Kidney (tissue), 14 donors: Measurements from ENCODE around the gene MEIS2. TPM values are rescaled to one million over a fixed set of nuclear protein-coding genes. Genes with fewer than 3 reads are reported as not detected.

ENCODE experiments used
- DNase-seq, 5 donors: peaks; one replicate each; pipeline ENCODE4 v3.0.0-alpha.2; 2013 to 2020
- FAIRE-seq: peaks from 2 replicates; lab custom pipeline; 2012; peaks lifted over from hg19 to GRCh38; lab: Jason Lieb, UNC
- H3K27ac ChIP-seq, 2 donors: one replicate each; pipeline ENCODE4 v1.7.0; 2013; ENCODE audit warnings: low read depth in 2 of 2, low read length in 2 of 2, inconsistent platforms in 1 of 2
- H3K27me3 ChIP-seq: one replicate; pipeline ENCODE4 v1.7.1; 2013; ENCODE audit warnings: low read length, inconsistent platforms; ENCODE audit not compliant: control insufficient read depth, insufficient read depth
- H3K36me3 ChIP-seq, 3 donors: one replicate each; pipeline versions ENCODE4 v1.7.0 to v1.7.1; 2013; ENCODE audit warnings: low read length in 3 of 3, control low read depth in 1 of 3, inconsistent platforms in 1 of 3; ENCODE audit not compliant: insufficient read depth in 3 of 3, control insufficient read depth in 2 of 3
- H3K4me1 ChIP-seq, 3 donors: one replicate each; pipeline versions ENCODE4 v1.7.0 to v1.7.1; 2013; ENCODE audit warnings: low read length in 3 of 3, inconsistent platforms in 1 of 3, low read depth in 1 of 3; ENCODE audit not compliant: control insufficient read depth in 2 of 3, insufficient read depth in 2 of 3
- H3K4me3 ChIP-seq, 3 donors: one replicate each; pipeline versions ENCODE4 v1.7.0 to v1.8.1; 2013; ENCODE audit warnings: low read length in 3 of 3, control low read depth in 1 of 3, inconsistent platforms in 1 of 3
- H3K9ac ChIP-seq, 3 donors: one replicate each; pipeline versions ENCODE4 v1.7.0 to v1.7.1; 2013; ENCODE audit warnings: low read length in 3 of 3, control low read depth in 1 of 3, inconsistent platforms in 1 of 3
- H3K9me3 ChIP-seq, 3 donors: one replicate each; pipeline versions ENCODE4 v1.7.0 to v1.7.1; 2013; ENCODE audit warnings: low read length in 3 of 3, control low read depth in 1 of 3, inconsistent platforms in 1 of 3; ENCODE audit not compliant: control insufficient read depth in 2 of 3, insufficient read depth in 1 of 3
- CTCF ChIP-seq: IDR thresholded peaks from 3 replicates; pipeline ENCODE4 v1.5.1; 2012; ENCODE audit warnings: mild to moderate bottlenecking, moderate library complexity, borderline replicate concordance; ENCODE audit not compliant: insufficient read depth; ENCODE audit errors: extremely low read depth
- intact Hi-C: fragments of 100-400 bp; cut with DNase I; formaldehyde crosslinking; loops from one replicate; pipeline ENCODE4 v1.11.1; 2022
- polyA plus RNA-seq: library from polyadenylated mRNA; stranded (reverse); fragments of 350-450 nt; fragmentation: Illumina TruSeq; extraction: RNeasy Lipid Tissue Mini Kit (QIAGEN cat#74804); gene quantifications from one replicate; pipeline ENCODE4 v1.2.3, GENCODE V29; 2014; ENCODE audit warnings: low read depth, low replicate concordance; ENCODE audit not compliant: insufficient read depth
- total RNA-seq: library from RNA; stranded (reverse); fragmentation: NEBNext Ultra II Directional; extraction: Animal tissue kit (Norgen Biotek cat#: 25700); gene quantifications from one replicate; pipeline ENCODE4 v1.2.1, GENCODE V29; 2021
- donor health status: control.
- donor health status: control.
- donor health status: control.
- donor health status: control.
- donor health status: control.
- donor health status: DM: yes; HTN: yes; CAD: no.
- donor health status: Normal renal cell carcinoma (clear cell type).

Gene MEIS2
- total and polyA plus RNA-seq, 2 donors from 2014 or later = 14.7 to 50.9 TPM

DNA sequence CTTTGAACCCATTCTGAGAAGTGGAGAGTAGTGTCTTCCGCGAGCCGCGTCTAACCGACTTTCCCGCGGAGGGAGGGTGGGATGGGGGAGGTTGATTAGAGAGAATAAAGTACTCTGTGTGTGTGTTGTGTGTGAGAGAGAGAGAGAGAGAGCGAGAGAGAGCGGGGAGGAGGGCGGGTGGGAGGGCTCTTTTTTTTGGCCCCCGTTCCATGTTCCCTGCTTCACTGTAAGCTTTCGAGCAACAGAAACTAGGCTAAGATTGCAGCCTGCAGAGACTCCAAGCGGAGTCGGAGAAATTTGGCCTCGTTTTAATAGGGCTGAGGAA, 1.6 kb upstream of the MEIS2 start:
- no peak for DNase-seq
- Histone ChIP-seq H3K4me3 (peak overlapping the region; percentile 66 to 87 (median 81)), H3K27ac (peak overlapping the region; percentile 95 to 97), H3K4me1 (no peaks in the 10 kb centered on the region), H3K36me3 (no peaks in the 10 kb centered on the region), H3K9me3 (no peaks in the 10 kb centered on the region), H3K27me3 (peaks cover 4% of the 10 kb centered on the region), H3K9ac (peak overlapping the region; percentile 57 to 77 (median 73))
- no peak for TF ChIP-seq CTCF
- FAIRE-seq = no peak
- intact Hi-C loops = loop anchor here (10.0 kb wide), 1 partner anchor 217 kb away; no protein-coding TSS in a partner anchor

DNA sequence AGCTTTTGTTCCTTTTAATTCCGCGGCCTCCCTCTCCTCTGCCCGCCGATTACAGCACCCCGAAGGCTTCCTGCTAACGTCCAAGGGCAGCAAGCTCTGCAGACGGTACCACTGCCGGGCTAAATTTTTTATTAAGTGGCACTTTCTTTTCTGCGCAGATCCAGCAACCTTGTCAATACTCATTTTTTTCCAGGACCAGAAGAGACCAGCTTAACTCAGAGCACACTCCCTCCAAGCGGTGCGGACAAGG, 542 bp upstream of the MEIS2 start:
- DNase-seq (no peak), FAIRE-seq (no peak)
- Histone ChIP-seq H3K36me3 (no peaks in the 10 kb centered on the region), H3K27me3 (peaks cover 8% of the 10 kb centered on the region), H3K4me1 (no peaks in the 10 kb centered on the region), H3K4me3 (peak overlapping the region; percentile 66 to 87 (median 81)), H3K9me3 (no peaks in the 10 kb centered on the region), H3K27ac (peak overlapping the region; percentile 95 to 97), H3K9ac (peak overlapping the region; percentile 37 to 75 (median 69))
- no peak for TF ChIP-seq CTCF
- intact Hi-C loops = loop anchor here (10.0 kb wide), 1 partner anchor 216 kb away; no protein-coding TSS in a partner anchor

DNA sequence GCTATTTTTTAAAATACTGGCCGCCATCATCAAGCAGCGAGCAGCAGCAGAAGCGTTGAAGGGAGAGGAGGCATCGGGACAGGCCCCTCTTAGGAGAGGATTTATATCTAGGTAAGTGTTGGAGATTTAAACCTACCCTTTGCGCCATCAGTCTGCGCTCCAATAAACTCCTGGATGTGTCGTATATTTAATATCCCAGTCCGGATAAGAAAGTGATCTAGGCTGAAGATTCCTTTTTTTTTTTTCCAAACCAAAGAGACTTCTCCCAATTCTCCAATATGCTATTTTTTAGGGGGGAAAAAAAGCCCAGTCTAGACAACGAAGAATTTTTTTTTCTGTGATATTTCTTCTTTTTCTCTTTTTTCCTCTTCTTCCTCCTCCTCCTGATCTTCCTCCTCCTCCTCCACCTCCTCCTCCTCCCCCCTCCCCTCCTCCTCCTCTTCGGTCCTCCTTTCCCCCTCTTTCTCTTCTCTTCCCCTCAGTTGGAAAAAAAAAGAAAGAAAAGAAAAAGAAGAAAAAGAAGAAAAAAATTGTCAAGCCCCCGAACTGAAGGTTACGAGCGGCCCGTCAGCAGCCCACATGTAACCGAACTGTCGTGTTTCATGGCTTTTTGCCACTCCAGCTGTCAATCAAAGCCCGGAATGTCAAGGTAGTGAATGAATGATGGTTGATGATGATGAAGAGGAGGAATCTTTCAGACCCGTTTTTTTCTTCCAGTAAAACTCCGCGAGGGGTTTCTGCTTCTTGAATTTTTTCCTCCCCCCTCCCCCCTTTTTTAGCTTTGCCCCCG, 835 bp downstream of the MEIS2 start:
- TF ChIP-seq CTCF = no peak
- DNase-seq (peak; percentile 31 to 91 (median 74)), FAIRE-seq (no peak)
- Histone ChIP-seq H3K9ac (peak overlapping the region; percentile 59 to 92 (median 75)), H3K9me3 (no peaks in the 10 kb centered on the region), H3K27ac (peak overlapping the region; percentile 91 to 94), H3K36me3 (peaks cover 0 to 2% (median 0%) of the 10 kb centered on the region in 3 donors), H3K27me3 (peaks cover 7% of the 10 kb centered on the region), H3K4me3 (peak overlapping the region; percentile 77 to 90 (median 81)), H3K4me1 (no peaks in the 10 kb centered on the region)
- intact Hi-C loops = loop anchor here (10.0 kb wide), 2 partner anchors 215 to 1585 kb away; no protein-coding TSS in a partner anchor
